RWPE2 (cell line): ENCODE measurements around the gene BIRC7.
A peak's percentile ranks its signal among the peaks of the same experiment; 100 is the strongest.

Experiments used
- ATAC-seq: fragments of 200-7000 bp; cut with Tn5 transposase; 3 replicates; pipeline ENCODE4 v1.9.1; 2021; ENCODE audit warnings: low read depth
- DNase-seq: peaks from one replicate; pipeline ENCODE4 v3.0.0-alpha.2; 2020; ENCODE audit warnings: low spot score
- H3K27ac ChIP-seq: fragments of 450-650 bp; 2 replicates; pipeline ENCODE4 v1.5.1; 2017; ENCODE audit warnings: mild to moderate bottlenecking; ENCODE audit not compliant: poor library complexity, severe bottlenecking
- H3K27me3 ChIP-seq: fragments of 250-450 bp; sonication (Bioruptor Pico); 2 replicates; pipeline ENCODE4 v1.5.1; 2021; ENCODE audit warnings: mild to moderate bottlenecking, moderate library complexity; ENCODE audit not compliant: insufficient read depth, poor library complexity, severe bottlenecking
- H3K36me3 ChIP-seq: fragments of 250-450 bp; sonication (Bioruptor Pico); 2 replicates; pipeline ENCODE4 v1.5.1; 2020; ENCODE audit warnings: low read depth, mild to moderate bottlenecking, moderate library complexity
- H3K4me1 ChIP-seq: fragments of 250-450 bp; sonication (Bioruptor Pico); 2 replicates; pipeline ENCODE4 v1.5.1; 2021; ENCODE audit warnings: mild to moderate bottlenecking, moderate library complexity; ENCODE audit not compliant: insufficient read depth, poor library complexity, severe bottlenecking
- H3K4me3 ChIP-seq: fragments of 250-450 bp; sonication (Bioruptor Pico); 2 replicates; pipeline ENCODE4 v1.5.1; 2021; ENCODE audit warnings: mild to moderate bottlenecking, moderate library complexity; ENCODE audit not compliant: severe bottlenecking
- H3K9me3 ChIP-seq: fragments of 250-450 bp; sonication (Bioruptor Pico); 2 replicates; pipeline ENCODE4 v1.5.1; 2021; ENCODE audit warnings: mild to moderate bottlenecking, moderate library complexity; ENCODE audit not compliant: severe bottlenecking
- CTCF ChIP-seq: fragments of 450-650 bp; IDR thresholded peaks from one replicate; pipeline ENCODE4 v1.5.1; 2017; ENCODE audit warnings: mild to moderate bottlenecking, moderate library complexity; ENCODE audit not compliant: poor library complexity, severe bottlenecking

BIRC7 gene

GRCh38 chr20:63280371-63280770 is 44.7 kb downstream of the BIRC7 start:
- Histone ChIP-seq H3K4me3 (no peak overlapping the region), H3K27me3 (no peaks in the 10 kb centered on the region), H3K4me1 (no peaks in the 10 kb centered on the region), H3K36me3 (peaks cover 88% of the 10 kb centered on the region), H3K9me3 (no peaks in the 10 kb centered on the region), H3K27ac (no peak overlapping the region)
- no peak for ATAC-seq
- no peak for TF ChIP-seq CTCF
- peak; percentile 69 for DNase-seq

GRCh38 chr20:63280929-63281545 is 45.3 kb downstream of the BIRC7 start:
- ATAC-seq = no peak
- DNase-seq = peak; percentile 87
- no peaks in the 10 kb centered on the region for H3K4me1 ChIP-seq
- no peaks in the 10 kb centered on the region for H3K27me3 ChIP-seq
- no peaks in the 10 kb centered on the region for H3K9me3 ChIP-seq
- H3K27ac ChIP-seq = no peak overlapping the region
- no peak overlapping the region for H3K4me3 ChIP-seq
- TF ChIP-seq CTCF = peak; percentile 48
- peaks cover 88% of the 10 kb centered on the region for H3K36me3 ChIP-seq

GRCh38 chr20:63281742-63282665 is 46.3 kb downstream of the BIRC7 start:
- no peak for TF ChIP-seq CTCF
- Histone ChIP-seq H3K27me3 (no peaks in the 10 kb centered on the region), H3K36me3 (peaks cover 85% of the 10 kb centered on the region), H3K4me1 (no peaks in the 10 kb centered on the region), H3K9me3 (no peaks in the 10 kb centered on the region), H3K27ac (no peak overlapping the region), H3K4me3 (no peak overlapping the region)
- ATAC-seq (peak; percentile 5; the same call in 1 of the 3 replicates), DNase-seq (peak; percentile 88)

GRCh38 chr20:63282946-63283345 is 47.2 kb downstream of the BIRC7 start:
- no peak overlapping the region for H3K27ac ChIP-seq
- H3K4me3 ChIP-seq = no peak overlapping the region
- H3K4me1 ChIP-seq = no peaks in the 10 kb centered on the region
- H3K36me3 ChIP-seq = peaks cover 85% of the 10 kb centered on the region
- H3K9me3 ChIP-seq = no peaks in the 10 kb centered on the region
- DNase-seq (peak; percentile 85), ATAC-seq (no peak; the same call in 2 of the 3 replicates)
- no peaks in the 10 kb centered on the region for H3K27me3 ChIP-seq
- TF ChIP-seq CTCF = no peak
